H9 (cell line): Measurements from ENCODE around the gene CRISPLD2. TPM values are rescaled to one million over a fixed set of nuclear protein-coding genes. Genes with fewer than 3 reads are reported as not detected.

Experiments
- DNase-seq: peaks from one replicate; pipeline ENCODE4 v3.0.0-alpha.2; 2017
- H2AFZ ChIP-seq: one replicate; pipeline ENCODE4 v1.6.1; 2013; ENCODE audit warnings: mild to moderate bottlenecking, low read length, control low read depth, moderate library complexity
- H2AK5ac ChIP-seq: 2 replicates; pipeline ENCODE4 v1.6.1; 2013; ENCODE audit warnings: low read length, control low read depth, mixed read lengths; ENCODE audit not compliant: insufficient read length
- H2BK120ac ChIP-seq: one replicate; pipeline ENCODE4 v1.6.1; 2013; ENCODE audit warnings: low read depth, mild to moderate bottlenecking, low read length, control low read depth, inconsistent platforms; ENCODE audit not compliant: poor library complexity, severe bottlenecking
- H2BK12ac ChIP-seq: 2 replicates; pipeline ENCODE4 v1.6.1; 2013; ENCODE audit warnings: low read length, control low read depth, mixed read lengths, low read depth; ENCODE audit not compliant: insufficient read length
- H2BK15ac ChIP-seq: 2 replicates; pipeline ENCODE4 v1.6.1; 2013; ENCODE audit warnings: low read depth, low read length, control low read depth
- H2BK20ac ChIP-seq: one replicate; pipeline ENCODE4 v1.6.1; 2013; ENCODE audit warnings: low read depth, mild to moderate bottlenecking, low read length, control low read depth, inconsistent platforms; ENCODE audit not compliant: poor library complexity, severe bottlenecking
- H2BK5ac ChIP-seq: 2 replicates; pipeline ENCODE4 v1.6.1; 2013; ENCODE audit warnings: low read length, control low read depth, mixed read lengths; ENCODE audit not compliant: insufficient read length
- H3K14ac ChIP-seq: 2 replicates; pipeline ENCODE4 v1.6.1; 2013; ENCODE audit warnings: low read length, control low read depth; ENCODE audit not compliant: insufficient read depth
- H3K18ac ChIP-seq: 2 replicates; pipeline ENCODE4 v1.6.1; 2013; ENCODE audit warnings: low read depth, mild to moderate bottlenecking, mixed read lengths, low read length, control low read depth; ENCODE audit not compliant: insufficient read length
- H3K23ac ChIP-seq: 2 replicates; pipeline ENCODE4 v1.6.1; 2013; ENCODE audit warnings: low read length, control low read depth, mixed read lengths, low read depth; ENCODE audit not compliant: insufficient read length
- H3K23me2 ChIP-seq: 2 replicates; pipeline ENCODE4 v1.6.1; 2013; ENCODE audit warnings: low read depth, mild to moderate bottlenecking, mixed read lengths, low read length, control low read depth; ENCODE audit not compliant: insufficient read length, poor library complexity, severe bottlenecking
- H3K27ac ChIP-seq: 2 replicates; pipeline ENCODE4 v1.5.1; 2013; ENCODE audit warnings: low read length, control low read depth, mixed read lengths, low read depth; ENCODE audit not compliant: insufficient read length
- H3K27me3 ChIP-seq: 2 replicates; pipeline ENCODE4 v1.6.1; 2013; ENCODE audit warnings: low read length, control low read depth, inconsistent platforms; ENCODE audit not compliant: insufficient read depth
- H3K4ac ChIP-seq: 2 replicates; pipeline ENCODE4 v1.6.1; 2013; ENCODE audit warnings: low read depth, mild to moderate bottlenecking, control low read depth, inconsistent platforms, low read length, moderate library complexity
- H3K4me1 ChIP-seq: 2 replicates; pipeline ENCODE4 v1.6.1; 2013; ENCODE audit warnings: low read length, control low read depth, inconsistent platforms; ENCODE audit not compliant: insufficient read depth
- H3K4me2 ChIP-seq: 2 replicates; pipeline ENCODE4 v1.6.1; 2013; ENCODE audit warnings: low read length, control low read depth, mixed read lengths; ENCODE audit not compliant: insufficient read length, insufficient read depth
- H3K56ac ChIP-seq: 2 replicates; pipeline ENCODE4 v1.6.1; 2013; ENCODE audit warnings: low read depth, mild to moderate bottlenecking, mixed read lengths, low read length, control low read depth; ENCODE audit not compliant: insufficient read length
- H3K79me1 ChIP-seq: 2 replicates; pipeline ENCODE4 v1.6.1; 2013; ENCODE audit warnings: low read depth, mild to moderate bottlenecking, moderate library complexity, low read length, control low read depth, inconsistent platforms; ENCODE audit not compliant: insufficient read depth, poor library complexity, severe bottlenecking
- H3K79me2 ChIP-seq: 2 replicates; pipeline ENCODE4 v1.6.1; 2013; ENCODE audit warnings: low read length, control low read depth, inconsistent platforms; ENCODE audit not compliant: insufficient read depth
- H3K9ac ChIP-seq: 2 replicates; pipeline ENCODE4 v1.6.1; 2013; ENCODE audit warnings: low read length, control low read depth, mixed read lengths; ENCODE audit not compliant: insufficient read length; ENCODE audit errors: extremely low read depth
- H3K9me3 ChIP-seq: one replicate; pipeline ENCODE4 v1.6.1; 2013; ENCODE audit warnings: low read depth, low read length, inconsistent platforms; ENCODE audit not compliant: control insufficient read depth
- H3T11ph ChIP-seq: one replicate; pipeline ENCODE4 v1.6.1; 2013; ENCODE audit warnings: mild to moderate bottlenecking, low read length, control low read depth, inconsistent platforms
- H4K20me1 ChIP-seq: one replicate; pipeline ENCODE4 v1.6.1; 2013; ENCODE audit not compliant: control insufficient read depth, insufficient read length, insufficient read depth
- H4K5ac ChIP-seq: 2 replicates; pipeline ENCODE4 v1.6.1; 2013; ENCODE audit warnings: low read depth, mild to moderate bottlenecking, mixed read lengths, low read length, control low read depth; ENCODE audit not compliant: insufficient read length
- H4K8ac ChIP-seq: replicated peaks from 2 replicates; pipeline ENCODE4 v1.6.1; 2013; ENCODE audit warnings: low read length, control low read depth, mixed read lengths, low read depth; ENCODE audit not compliant: insufficient read length
- H4K91ac ChIP-seq: 2 replicates; pipeline ENCODE4 v1.6.1; 2013; ENCODE audit warnings: low read depth, mild to moderate bottlenecking, moderate library complexity, mixed read lengths, low read length, control low read depth; ENCODE audit not compliant: insufficient read length
- H3K27ac Mint-ChIP-seq, 3 experiments: 2 replicates in 2 of 3; 3 replicates in 1 of 3; pipeline ENCODE4 v1.8.0; 2020 to 2021; ENCODE audit warnings: mixed read lengths in 3 of 3, mild to moderate bottlenecking in 1 of 3, moderate library complexity in 1 of 3
- H3K27me3 Mint-ChIP-seq: 2 replicates; pipeline ENCODE4 v1.8.0; 2021; ENCODE audit warnings: low read depth, mild to moderate bottlenecking, moderate library complexity, mixed read lengths
- H3K36me3 Mint-ChIP-seq, 3 experiments: 2 replicates in 2 of 3; 3 replicates in 1 of 3; pipeline ENCODE4 v1.8.0; 2020 to 2021; ENCODE audit warnings: low read depth in 3 of 3, mixed read lengths in 3 of 3; ENCODE audit not compliant: insufficient read depth in 1 of 3
- H3K4me1 Mint-ChIP-seq, 2 experiments: 2 replicates each; pipeline ENCODE4 v1.8.0; 2020; ENCODE audit warnings: mixed read lengths in 2 of 2
- H3K4me3 Mint-ChIP-seq, 2 experiments: 2 replicates in 1 of 2; 3 replicates in 1 of 2; pipeline ENCODE4 v1.8.0; 2020 to 2021; ENCODE audit warnings: mild to moderate bottlenecking in 2 of 2, mixed read lengths in 2 of 2, moderate library complexity in 1 of 2
- H3K9me3 Mint-ChIP-seq, 2 experiments: 2 replicates in 1 of 2; 3 replicates in 1 of 2; pipeline ENCODE4 v1.8.0; 2020; ENCODE audit warnings: mild to moderate bottlenecking in 2 of 2, mixed read lengths in 2 of 2, moderate library complexity in 1 of 2
- WGBS: extraction: QIAGEN DNeasy Blood & Tissue Kit; methylation state at CpG from one replicate; pipeline ENCODE4 v1.1.7; 2013; ENCODE audit warnings: missing lambda C conversion rate, low lambda C conversion rate, mixed read lengths; ENCODE audit not compliant: insufficient read length; ENCODE audit errors: extremely low coverage; 5-methylcytosine and 5-hydroxymethylcytosine counted together
- total RNA-seq: library from RNA; stranded (reverse); gene quantifications from 2 replicates; pipeline ENCODE4 v1.2.1, GENCODE V29; 2021
- TF ChIP-seq, protein P1 (sequence below): fragments of 200-600 bp; sonication (generic); conservative IDR thresholded peaks from 3 replicates; pipeline ENCODE4 v1.8.0; 2021; ENCODE audit warnings: antibody characterized with exemption, mild to moderate bottlenecking

Gene CRISPLD2
- total RNA-seq, 1 experiment from 2014 or later = 2.3 TPM

DNA sequence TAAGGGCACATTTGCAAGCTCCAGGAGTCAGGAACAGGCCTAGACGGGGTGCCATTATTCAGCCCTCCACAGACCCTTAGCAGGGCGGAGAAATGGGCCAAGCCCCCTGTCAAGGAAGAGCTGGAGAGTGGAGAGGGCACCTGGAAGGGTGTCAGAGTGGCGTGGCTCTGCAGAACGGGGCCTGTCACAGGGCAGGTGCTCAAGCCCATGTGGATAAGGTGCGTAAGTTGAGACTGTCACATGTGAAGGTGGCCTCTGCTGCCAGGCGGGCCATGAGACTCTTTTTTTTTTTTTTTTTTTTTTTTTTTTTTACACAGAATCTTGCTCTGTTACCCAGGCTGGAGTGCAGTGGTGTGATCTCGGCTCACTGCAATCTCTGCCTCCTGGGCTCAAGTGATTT is 12.0 kb upstream of the CRISPLD2 start:
- Histone ChIP-seq H4K20me1 (no peaks in the 10 kb centered on the region), H3K79me1 (no peaks in the 10 kb centered on the region), H3K9ac (no peak overlapping the region), H3K27ac (no peak overlapping the region), H3K9me3 (no peaks in the 10 kb centered on the region), H3T11ph (no peak overlapping the region), H3K4me1 (no peaks in the 10 kb centered on the region), H3K14ac (no peak overlapping the region), H4K5ac (no peak overlapping the region), H3K18ac (no peak overlapping the region), H3K23ac (no peak overlapping the region), H2BK5ac (no peak overlapping the region), H4K91ac (no peak overlapping the region), H2AK5ac (no peak overlapping the region), H3K23me2 (no peaks in the 10 kb centered on the region), H3K56ac (no peak overlapping the region), H3K27me3 (no peaks in the 10 kb centered on the region), H2BK20ac (no peak overlapping the region), H2BK12ac (no peak overlapping the region), H4K8ac (no peak overlapping the region), H2BK120ac (no peak overlapping the region), H3K4ac (no peak overlapping the region), H2AFZ (no peak overlapping the region), H2BK15ac (no peak overlapping the region), H3K79me2 (no peaks in the 10 kb centered on the region), H3K4me2 (no peak overlapping the region)
- no CpG with 5 or more reads among the region's 7 CpGs for WGBS
- Mint-ChIP-seq H3K36me3 (peaks cover 0 to 3% (median 0%) of the 10 kb centered on the region in 3 experiments; a peak in 1 of 7 replicates), H3K9me3 (peaks cover 3 to 6% of the 10 kb centered on the region in 2 experiments; a peak in 3 of 5 replicates), H3K4me1 (peaks cover 6% of the 10 kb centered on the region in 2 experiments), H3K27me3 (peaks cover 28% of the 10 kb centered on the region), H3K4me3 (no peak overlapping the region), H3K27ac (no peak overlapping the region; a peak in 1 of 7 replicates)
- TF ChIP-seq, protein P1, sequence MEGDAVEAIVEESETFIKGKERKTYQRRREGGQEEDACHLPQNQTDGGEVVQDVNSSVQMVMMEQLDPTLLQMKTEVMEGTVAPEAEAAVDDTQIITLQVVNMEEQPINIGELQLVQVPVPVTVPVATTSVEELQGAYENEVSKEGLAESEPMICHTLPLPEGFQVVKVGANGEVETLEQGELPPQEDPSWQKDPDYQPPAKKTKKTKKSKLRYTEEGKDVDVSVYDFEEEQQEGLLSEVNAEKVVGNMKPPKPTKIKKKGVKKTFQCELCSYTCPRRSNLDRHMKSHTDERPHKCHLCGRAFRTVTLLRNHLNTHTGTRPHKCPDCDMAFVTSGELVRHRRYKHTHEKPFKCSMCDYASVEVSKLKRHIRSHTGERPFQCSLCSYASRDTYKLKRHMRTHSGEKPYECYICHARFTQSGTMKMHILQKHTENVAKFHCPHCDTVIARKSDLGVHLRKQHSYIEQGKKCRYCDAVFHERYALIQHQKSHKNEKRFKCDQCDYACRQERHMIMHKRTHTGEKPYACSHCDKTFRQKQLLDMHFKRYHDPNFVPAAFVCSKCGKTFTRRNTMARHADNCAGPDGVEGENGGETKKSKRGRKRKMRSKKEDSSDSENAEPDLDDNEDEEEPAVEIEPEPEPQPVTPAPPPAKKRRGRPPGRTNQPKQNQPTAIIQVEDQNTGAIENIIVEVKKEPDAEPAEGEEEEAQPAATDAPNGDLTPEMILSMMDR = no peak
- DNase-seq = no peak
